WTC11 (cell line): ENCODE measurements around the gene WBP2. TPM values are rescaled to one million over a fixed set of nuclear protein-coding genes. Genes with fewer than 3 reads are reported as not detected.

Source experiments
- ATAC-seq: fragments of 200-7000 bp; cut with Tn5 transposase; 2 replicates; pipeline ENCODE4 v1.10.0; 2021; ENCODE audit warnings: mild to moderate bottlenecking, moderate library complexity
- CTCF ChIA-PET: fragments of 300-600 bp; sonication (Branson Sonifier 250); formaldehyde crosslinking; loops from one replicate; lab custom pipeline; 2021; ENCODE audit warnings: antibody characterized with exemption; lab: Charles Lee
- POLR2A ChIA-PET: fragments of 350-600 bp; sonication (Branson Sonifier 250); formaldehyde crosslinking; loops from one replicate; lab custom pipeline; 2021; ENCODE audit warnings: antibody characterized with exemption; lab: Charles Lee
- DNase-seq: peaks from one replicate; pipeline ENCODE4 v3.0.0; 2021; ENCODE audit warnings: low spot score
- H3K27ac Mint-ChIP-seq: 2 replicates; pipeline ENCODE4 v1.8.0; 2021; ENCODE audit warnings: mixed read lengths
- H3K27me3 Mint-ChIP-seq: 2 replicates; pipeline ENCODE4 v1.8.0; 2021; ENCODE audit warnings: low read depth, mild to moderate bottlenecking, moderate library complexity, mixed read lengths
- H3K36me3 Mint-ChIP-seq: 2 replicates; pipeline ENCODE4 v1.8.0; 2021; ENCODE audit warnings: mixed read lengths
- H3K4me1 Mint-ChIP-seq: 2 replicates; pipeline ENCODE4 v1.8.0; 2022; ENCODE audit warnings: mixed read lengths
- H3K4me3 Mint-ChIP-seq: 2 replicates; pipeline ENCODE4 v1.8.0; 2021; ENCODE audit warnings: mild to moderate bottlenecking, moderate library complexity, mixed read lengths
- H3K9me3 Mint-ChIP-seq: 2 replicates; pipeline ENCODE4 v1.8.0; 2021; ENCODE audit warnings: mixed read lengths
- GABPB1 ChIP-seq: sonication (generic); formaldehyde crosslinking; IDR thresholded peaks from 2 replicates; pipeline ENCODE4 v1.8.1; 2023; ENCODE audit warnings: mild to moderate bottlenecking, missing genetic modification reagents
- IRF2 ChIP-seq: sonication (generic); formaldehyde crosslinking; IDR thresholded peaks from 2 replicates; pipeline ENCODE4 v1.8.0; 2022; ENCODE audit warnings: low read depth, missing genetic modification reagents, borderline replicate concordance
- KAT7 ChIP-seq: sonication (generic); formaldehyde crosslinking; IDR thresholded peaks from 2 replicates; pipeline ENCODE4 v1.8.1; 2023; ENCODE audit warnings: missing genetic modification reagents, mild to moderate bottlenecking, borderline replicate concordance
- MXD4 ChIP-seq: fragments of 250-450 bp; sonication (Bioruptor Pico); IDR thresholded peaks from 2 replicates; pipeline ENCODE4 v1.8.0; 2021; ENCODE audit warnings: mild to moderate bottlenecking, moderate library complexity, borderline replicate concordance
- NR2C2 ChIP-seq: sonication (generic); formaldehyde crosslinking; IDR thresholded peaks from 2 replicates; pipeline ENCODE4 v1.8.0; 2022; ENCODE audit warnings: mild to moderate bottlenecking, missing genetic modification reagents
- PRRX2 ChIP-seq: fragments of 250-450 bp; sonication (Bioruptor Pico); IDR thresholded peaks from 2 replicates; pipeline ENCODE4 v1.8.0; 2021; ENCODE audit warnings: mild to moderate bottlenecking
- SMAD3 ChIP-seq: sonication (generic); formaldehyde crosslinking; IDR thresholded peaks from 2 replicates; pipeline ENCODE4 v1.8.0; 2022; ENCODE audit warnings: missing genetic modification reagents, mild to moderate bottlenecking, borderline replicate concordance
- TP53 ChIP-seq: sonication (generic); formaldehyde crosslinking; IDR thresholded peaks from 2 replicates; pipeline ENCODE4 v1.8.1; 2023; ENCODE audit warnings: mild to moderate bottlenecking, missing genetic modification reagents
- ZBTB21 ChIP-seq: sonication (generic); formaldehyde crosslinking; IDR thresholded peaks from 2 replicates; pipeline ENCODE4 v1.8.1; 2023; ENCODE audit warnings: mild to moderate bottlenecking, missing genetic modification reagents, borderline replicate concordance
- ZNF263 ChIP-seq: sonication (generic); formaldehyde crosslinking; IDR thresholded peaks from 2 replicates; pipeline ENCODE4 v1.8.1; 2022; ENCODE audit warnings: low read depth, mild to moderate bottlenecking, moderate library complexity, missing genetic modification reagents
- ZNF671 ChIP-seq: fragments of 250-450 bp; sonication (Bioruptor Pico); IDR thresholded peaks from 2 replicates; pipeline ENCODE4 v1.8.0; 2021; ENCODE audit warnings: mild to moderate bottlenecking
- total RNA-seq: library from RNA; stranded (reverse); gene quantifications from 3 replicates; pipeline ENCODE4 v1.2.3, GENCODE V29; 2021
- TF ChIP-seq, protein P1 (sequence below): sonication (generic); formaldehyde crosslinking; conservative IDR thresholded peaks from 2 replicates; pipeline ENCODE4 v1.8.1; 2023; ENCODE audit warnings: mild to moderate bottlenecking, low read depth, missing genetic modification reagents, moderate library complexity
- TF ChIP-seq, protein P2 (sequence below): sonication (generic); formaldehyde crosslinking; IDR thresholded peaks from 2 replicates; pipeline ENCODE4 v1.8.1; 2023; ENCODE audit warnings: mild to moderate bottlenecking, missing genetic modification reagents, moderate library complexity
- TF ChIP-seq, protein P3 (sequence below): fragments of 250-450 bp; sonication (Bioruptor Pico); IDR thresholded peaks from 2 replicates; pipeline ENCODE4 v1.9.0; 2021; ENCODE audit warnings: mild to moderate bottlenecking
- TF ChIP-seq, protein P4 (sequence below): fragments of 250-450 bp; sonication (Bioruptor Pico); IDR thresholded peaks from 2 replicates; pipeline ENCODE4 v1.9.0; 2021; ENCODE audit warnings: mild to moderate bottlenecking, borderline replicate concordance
- TF ChIP-seq, protein P5 (sequence below): sonication (generic); formaldehyde crosslinking; IDR thresholded peaks from 2 replicates; pipeline ENCODE4 v1.8.1; 2023; ENCODE audit warnings: mild to moderate bottlenecking, missing genetic modification reagents
- TF ChIP-seq, protein P6 (sequence below): sonication (generic); formaldehyde crosslinking; IDR thresholded peaks from 2 replicates; pipeline ENCODE4 v1.8.0; 2022; ENCODE audit warnings: mild to moderate bottlenecking, missing genetic modification reagents

WBP2 gene
- total RNA-seq, 1 experiment from 2014 or later, result 68.8 TPM

DNA sequence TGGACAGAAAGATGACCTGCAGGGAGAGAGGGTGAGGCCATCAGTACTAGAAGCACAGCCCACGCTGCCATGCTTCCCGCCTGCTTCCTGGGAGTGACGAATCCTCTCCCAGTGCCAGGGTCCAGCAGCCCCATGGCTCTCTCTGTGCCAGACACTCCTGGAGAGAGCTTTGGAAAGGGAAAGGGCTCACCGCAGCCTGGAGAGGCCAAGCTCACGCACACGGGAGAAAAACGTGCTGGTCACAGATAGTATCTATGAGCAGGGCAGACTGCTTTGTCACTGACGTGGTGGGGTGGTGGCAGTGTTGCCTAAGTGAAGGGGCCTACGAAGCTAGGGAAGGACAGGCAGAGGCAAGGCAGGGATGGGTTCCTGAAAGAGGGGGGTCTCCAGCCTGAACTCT is 5.4 kb downstream of the WBP2 start:
- H3K27ac Mint-ChIP-seq, result peak overlapping the region; percentile 64; the same call in 1 of the 2 replicates
- POLR2A ChIA-PET, result interaction anchor here (0.6 kb wide), 1 partner anchor 1394 kb away, joined by 4 read pairs; no protein-coding TSS in a partner anchor

More for the DNA sequence above, 5.4 kb downstream of the WBP2 start:
- ATAC-seq (no peak), DNase-seq (no peak)
- no peak overlapping the region for H3K4me3 Mint-ChIP-seq
- TF ChIP-seq NR2C2 (CRISPR knock-in tag) (no peak), GABPB1 (no peak), PRRX2 (no peak), ZBTB21 (no peak), IRF2 (CRISPR knock-in tag) (no peak), ZNF263 (CRISPR knock-in tag) (no peak), TP53 (CRISPR knock-in tag) (no peak), SMAD3 (CRISPR knock-in tag) (no peak), MXD4 (no peak), KAT7 (CRISPR knock-in tag) (no peak), ZNF671 (CRISPR knock-in tag) (no peak)
- TF ChIP-seq, protein P1, sequence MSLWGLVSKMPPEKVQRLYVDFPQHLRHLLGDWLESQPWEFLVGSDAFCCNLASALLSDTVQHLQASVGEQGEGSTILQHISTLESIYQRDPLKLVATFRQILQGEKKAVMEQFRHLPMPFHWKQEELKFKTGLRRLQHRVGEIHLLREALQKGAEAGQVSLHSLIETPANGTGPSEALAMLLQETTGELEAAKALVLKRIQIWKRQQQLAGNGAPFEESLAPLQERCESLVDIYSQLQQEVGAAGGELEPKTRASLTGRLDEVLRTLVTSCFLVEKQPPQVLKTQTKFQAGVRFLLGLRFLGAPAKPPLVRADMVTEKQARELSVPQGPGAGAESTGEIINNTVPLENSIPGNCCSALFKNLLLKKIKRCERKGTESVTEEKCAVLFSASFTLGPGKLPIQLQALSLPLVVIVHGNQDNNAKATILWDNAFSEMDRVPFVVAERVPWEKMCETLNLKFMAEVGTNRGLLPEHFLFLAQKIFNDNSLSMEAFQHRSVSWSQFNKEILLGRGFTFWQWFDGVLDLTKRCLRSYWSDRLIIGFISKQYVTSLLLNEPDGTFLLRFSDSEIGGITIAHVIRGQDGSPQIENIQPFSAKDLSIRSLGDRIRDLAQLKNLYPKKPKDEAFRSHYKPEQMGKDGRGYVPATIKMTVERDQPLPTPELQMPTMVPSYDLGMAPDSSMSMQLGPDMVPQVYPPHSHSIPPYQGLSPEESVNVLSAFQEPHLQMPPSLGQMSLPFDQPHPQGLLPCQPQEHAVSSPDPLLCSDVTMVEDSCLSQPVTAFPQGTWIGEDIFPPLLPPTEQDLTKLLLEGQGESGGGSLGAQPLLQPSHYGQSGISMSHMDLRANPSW (CRISPR knock-in tag), result no peak
- TF ChIP-seq, protein P2, sequence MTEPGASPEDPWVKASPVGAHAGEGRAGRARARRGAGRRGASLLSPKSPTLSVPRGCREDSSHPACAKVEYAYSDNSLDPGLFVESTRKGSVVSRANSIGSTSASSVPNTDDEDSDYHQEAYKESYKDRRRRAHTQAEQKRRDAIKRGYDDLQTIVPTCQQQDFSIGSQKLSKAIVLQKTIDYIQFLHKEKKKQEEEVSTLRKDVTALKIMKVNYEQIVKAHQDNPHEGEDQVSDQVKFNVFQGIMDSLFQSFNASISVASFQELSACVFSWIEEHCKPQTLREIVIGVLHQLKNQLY (CRISPR knock-in tag), result no peak
- TF ChIP-seq, protein P3, sequence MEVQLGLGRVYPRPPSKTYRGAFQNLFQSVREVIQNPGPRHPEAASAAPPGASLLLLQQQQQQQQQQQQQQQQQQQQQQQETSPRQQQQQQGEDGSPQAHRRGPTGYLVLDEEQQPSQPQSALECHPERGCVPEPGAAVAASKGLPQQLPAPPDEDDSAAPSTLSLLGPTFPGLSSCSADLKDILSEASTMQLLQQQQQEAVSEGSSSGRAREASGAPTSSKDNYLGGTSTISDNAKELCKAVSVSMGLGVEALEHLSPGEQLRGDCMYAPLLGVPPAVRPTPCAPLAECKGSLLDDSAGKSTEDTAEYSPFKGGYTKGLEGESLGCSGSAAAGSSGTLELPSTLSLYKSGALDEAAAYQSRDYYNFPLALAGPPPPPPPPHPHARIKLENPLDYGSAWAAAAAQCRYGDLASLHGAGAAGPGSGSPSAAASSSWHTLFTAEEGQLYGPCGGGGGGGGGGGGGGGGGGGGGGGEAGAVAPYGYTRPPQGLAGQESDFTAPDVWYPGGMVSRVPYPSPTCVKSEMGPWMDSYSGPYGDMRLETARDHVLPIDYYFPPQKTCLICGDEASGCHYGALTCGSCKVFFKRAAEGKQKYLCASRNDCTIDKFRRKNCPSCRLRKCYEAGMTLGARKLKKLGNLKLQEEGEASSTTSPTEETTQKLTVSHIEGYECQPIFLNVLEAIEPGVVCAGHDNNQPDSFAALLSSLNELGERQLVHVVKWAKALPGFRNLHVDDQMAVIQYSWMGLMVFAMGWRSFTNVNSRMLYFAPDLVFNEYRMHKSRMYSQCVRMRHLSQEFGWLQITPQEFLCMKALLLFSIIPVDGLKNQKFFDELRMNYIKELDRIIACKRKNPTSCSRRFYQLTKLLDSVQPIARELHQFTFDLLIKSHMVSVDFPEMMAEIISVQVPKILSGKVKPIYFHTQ (CRISPR knock-in tag), result no peak
- TF ChIP-seq, protein P4, sequence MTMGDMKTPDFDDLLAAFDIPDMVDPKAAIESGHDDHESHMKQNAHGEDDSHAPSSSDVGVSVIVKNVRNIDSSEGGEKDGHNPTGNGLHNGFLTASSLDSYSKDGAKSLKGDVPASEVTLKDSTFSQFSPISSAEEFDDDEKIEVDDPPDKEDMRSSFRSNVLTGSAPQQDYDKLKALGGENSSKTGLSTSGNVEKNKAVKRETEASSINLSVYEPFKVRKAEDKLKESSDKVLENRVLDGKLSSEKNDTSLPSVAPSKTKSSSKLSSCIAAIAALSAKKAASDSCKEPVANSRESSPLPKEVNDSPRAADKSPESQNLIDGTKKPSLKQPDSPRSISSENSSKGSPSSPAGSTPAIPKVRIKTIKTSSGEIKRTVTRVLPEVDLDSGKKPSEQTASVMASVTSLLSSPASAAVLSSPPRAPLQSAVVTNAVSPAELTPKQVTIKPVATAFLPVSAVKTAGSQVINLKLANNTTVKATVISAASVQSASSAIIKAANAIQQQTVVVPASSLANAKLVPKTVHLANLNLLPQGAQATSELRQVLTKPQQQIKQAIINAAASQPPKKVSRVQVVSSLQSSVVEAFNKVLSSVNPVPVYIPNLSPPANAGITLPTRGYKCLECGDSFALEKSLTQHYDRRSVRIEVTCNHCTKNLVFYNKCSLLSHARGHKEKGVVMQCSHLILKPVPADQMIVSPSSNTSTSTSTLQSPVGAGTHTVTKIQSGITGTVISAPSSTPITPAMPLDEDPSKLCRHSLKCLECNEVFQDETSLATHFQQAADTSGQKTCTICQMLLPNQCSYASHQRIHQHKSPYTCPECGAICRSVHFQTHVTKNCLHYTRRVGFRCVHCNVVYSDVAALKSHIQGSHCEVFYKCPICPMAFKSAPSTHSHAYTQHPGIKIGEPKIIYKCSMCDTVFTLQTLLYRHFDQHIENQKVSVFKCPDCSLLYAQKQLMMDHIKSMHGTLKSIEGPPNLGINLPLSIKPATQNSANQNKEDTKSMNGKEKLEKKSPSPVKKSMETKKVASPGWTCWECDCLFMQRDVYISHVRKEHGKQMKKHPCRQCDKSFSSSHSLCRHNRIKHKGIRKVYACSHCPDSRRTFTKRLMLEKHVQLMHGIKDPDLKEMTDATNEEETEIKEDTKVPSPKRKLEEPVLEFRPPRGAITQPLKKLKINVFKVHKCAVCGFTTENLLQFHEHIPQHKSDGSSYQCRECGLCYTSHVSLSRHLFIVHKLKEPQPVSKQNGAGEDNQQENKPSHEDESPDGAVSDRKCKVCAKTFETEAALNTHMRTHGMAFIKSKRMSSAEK (CRISPR knock-in tag), result no peak
- TF ChIP-seq, protein P5, sequence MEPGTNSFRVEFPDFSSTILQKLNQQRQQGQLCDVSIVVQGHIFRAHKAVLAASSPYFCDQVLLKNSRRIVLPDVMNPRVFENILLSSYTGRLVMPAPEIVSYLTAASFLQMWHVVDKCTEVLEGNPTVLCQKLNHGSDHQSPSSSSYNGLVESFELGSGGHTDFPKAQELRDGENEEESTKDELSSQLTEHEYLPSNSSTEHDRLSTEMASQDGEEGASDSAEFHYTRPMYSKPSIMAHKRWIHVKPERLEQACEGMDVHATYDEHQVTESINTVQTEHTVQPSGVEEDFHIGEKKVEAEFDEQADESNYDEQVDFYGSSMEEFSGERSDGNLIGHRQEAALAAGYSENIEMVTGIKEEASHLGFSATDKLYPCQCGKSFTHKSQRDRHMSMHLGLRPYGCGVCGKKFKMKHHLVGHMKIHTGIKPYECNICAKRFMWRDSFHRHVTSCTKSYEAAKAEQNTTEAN (CRISPR knock-in tag), result no peak
- TF ChIP-seq, protein P6, sequence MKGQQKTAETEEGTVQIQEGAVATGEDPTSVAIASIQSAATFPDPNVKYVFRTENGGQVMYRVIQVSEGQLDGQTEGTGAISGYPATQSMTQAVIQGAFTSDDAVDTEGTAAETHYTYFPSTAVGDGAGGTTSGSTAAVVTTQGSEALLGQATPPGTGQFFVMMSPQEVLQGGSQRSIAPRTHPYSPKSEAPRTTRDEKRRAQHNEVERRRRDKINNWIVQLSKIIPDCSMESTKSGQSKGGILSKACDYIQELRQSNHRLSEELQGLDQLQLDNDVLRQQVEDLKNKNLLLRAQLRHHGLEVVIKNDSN (CRISPR knock-in tag), result no peak
- peaks cover 32% of the 10 kb centered on the region for H3K36me3 Mint-ChIP-seq
- H3K4me1 Mint-ChIP-seq, result peaks cover 25% of the 10 kb centered on the region
- no peaks in the 10 kb centered on the region for H3K27me3 Mint-ChIP-seq
- CTCF ChIA-PET, result interaction anchor here (0.6 to 8.8 kb wide), 6 partner anchors 12 to 66 kb away, joined by 3 to 180 read pairs (median 5); no protein-coding TSS in a partner anchor
- no peaks in the 10 kb centered on the region for H3K9me3 Mint-ChIP-seq
